CD4-positive, alpha-beta T cell (primary cell): ENCODE measurements around the gene SLC7A6. TPM values are rescaled to one million over a fixed set of nuclear protein-coding genes. Genes with fewer than 3 reads are reported as not detected.
A peak's percentile ranks its signal among the peaks of the same experiment; 100 is the strongest.

Source experiments
- ATAC-seq: fragments of 200-7000 bp; cut with Tn5 transposase; one replicate; pipeline ENCODE4 v1.10.0; 2022; ENCODE audit warnings: mild to moderate bottlenecking; ENCODE audit not compliant: poor library complexity
- CTCF ChIA-PET: fragments of 350-600 bp; sonication (Branson Sonifier 250); formaldehyde crosslinking; loops from one replicate; lab custom pipeline; 2021; ENCODE audit warnings: antibody characterized with exemption, inconsistent platforms; lab: Charles Lee
- POLR2A ChIA-PET: fragments of 350-600 bp; sonication (Branson Sonifier 250); formaldehyde crosslinking; loops from one replicate; lab custom pipeline; 2021; ENCODE audit warnings: antibody characterized with exemption, inconsistent platforms; lab: Charles Lee
- DNase-seq, 14 experiments: peaks; one replicate each; pipeline ENCODE4 v3.0.0-alpha.2; 2013 to 2020; ENCODE audit warnings: mixed read lengths in 2 of 14
- H3K27ac ChIP-seq, 2 donors: one replicate each; pipeline versions ENCODE4 v1.5.1 to v1.7.0; 2013; ENCODE audit warnings: low read length in 2 of 2, low read depth in 1 of 2, mild to moderate bottlenecking in 1 of 2
- H3K27me3 ChIP-seq, 2 experiments: 1 replicate in 1 of 2; 2 replicates in 1 of 2; pipeline versions ENCODE4 v1.6.1 to v1.7.0; 2013; ENCODE audit warnings: low read length in 2 of 2, control low read depth in 1 of 2, mild to moderate bottlenecking in 1 of 2, moderate library complexity in 1 of 2; ENCODE audit not compliant: insufficient read depth in 2 of 2, control insufficient read depth in 1 of 2
- H3K36me3 ChIP-seq: one replicate; pipeline ENCODE4 v1.6.1; 2013; ENCODE audit warnings: low read length, control low read depth; ENCODE audit not compliant: insufficient read depth
- H3K4me1 ChIP-seq: one replicate; pipeline ENCODE4 v1.6.1; 2013; ENCODE audit warnings: low read length, control low read depth; ENCODE audit not compliant: insufficient read depth
- H3K4me3 ChIP-seq: one replicate; pipeline ENCODE4 v1.5.1; 2013; ENCODE audit warnings: mild to moderate bottlenecking, low read length, moderate library complexity
- H3K9me3 ChIP-seq, 2 experiments: 1 replicate in 1 of 2; 2 replicates in 1 of 2; pipeline versions ENCODE4 v1.6.1 to v1.7.0; 2013; ENCODE audit warnings: low read length in 2 of 2, mild to moderate bottlenecking in 2 of 2, control low read depth in 1 of 2, moderate library complexity in 1 of 2; ENCODE audit not compliant: control insufficient read depth in 1 of 2, insufficient read depth in 1 of 2
- H3K27ac Mint-ChIP-seq: one replicate; pipeline ENCODE4 v1.8.0; 2020; ENCODE audit warnings: mixed read lengths
- H3K27me3 Mint-ChIP-seq: one replicate; pipeline ENCODE4 v1.8.0; 2021; ENCODE audit warnings: mixed read lengths
- H3K36me3 Mint-ChIP-seq: one replicate; pipeline ENCODE4 v1.8.0; 2021; ENCODE audit warnings: low read depth, mixed read lengths
- H3K4me1 Mint-ChIP-seq: one replicate; pipeline ENCODE4 v1.8.0; 2021; ENCODE audit warnings: low read depth, mixed read lengths
- H3K4me3 Mint-ChIP-seq: one replicate; pipeline ENCODE4 v1.8.0; 2020; ENCODE audit warnings: mild to moderate bottlenecking, mixed read lengths
- H3K9me3 Mint-ChIP-seq: one replicate; pipeline ENCODE4 v1.8.0; 2020; ENCODE audit warnings: mixed read lengths
- intact Hi-C, 2 experiments: fragments of 100-400 bp; cut with DNase I in 1 of 2; cut with micrococcal nuclease in 1 of 2; formaldehyde crosslinking; loops; one replicate each; pipeline versions ENCODE4 v1.15.1 to v1.9.0; 2023 to 2025; cut with DNase I, micrococcal nuclease
- total RNA-seq, 174 experiments: library from RNA in 2 of 174; stranded (reverse) in 2 of 174; gene quantifications; one replicate each; pipeline ENCODE4 v1.2.3 and lab custom pipeline; 2021 to 2026
- TF ChIP-seq, protein P1 (sequence below): fragments of 200-600 bp; IDR thresholded peaks from one replicate; pipeline ENCODE4 v1.8.0; 2022; ENCODE audit warnings: antibody characterized with exemption, mild to moderate bottlenecking

SLC7A6 gene
- total RNA-seq, 2 experiments from 2014 or later: 187 to 197 TPM

DNA sequence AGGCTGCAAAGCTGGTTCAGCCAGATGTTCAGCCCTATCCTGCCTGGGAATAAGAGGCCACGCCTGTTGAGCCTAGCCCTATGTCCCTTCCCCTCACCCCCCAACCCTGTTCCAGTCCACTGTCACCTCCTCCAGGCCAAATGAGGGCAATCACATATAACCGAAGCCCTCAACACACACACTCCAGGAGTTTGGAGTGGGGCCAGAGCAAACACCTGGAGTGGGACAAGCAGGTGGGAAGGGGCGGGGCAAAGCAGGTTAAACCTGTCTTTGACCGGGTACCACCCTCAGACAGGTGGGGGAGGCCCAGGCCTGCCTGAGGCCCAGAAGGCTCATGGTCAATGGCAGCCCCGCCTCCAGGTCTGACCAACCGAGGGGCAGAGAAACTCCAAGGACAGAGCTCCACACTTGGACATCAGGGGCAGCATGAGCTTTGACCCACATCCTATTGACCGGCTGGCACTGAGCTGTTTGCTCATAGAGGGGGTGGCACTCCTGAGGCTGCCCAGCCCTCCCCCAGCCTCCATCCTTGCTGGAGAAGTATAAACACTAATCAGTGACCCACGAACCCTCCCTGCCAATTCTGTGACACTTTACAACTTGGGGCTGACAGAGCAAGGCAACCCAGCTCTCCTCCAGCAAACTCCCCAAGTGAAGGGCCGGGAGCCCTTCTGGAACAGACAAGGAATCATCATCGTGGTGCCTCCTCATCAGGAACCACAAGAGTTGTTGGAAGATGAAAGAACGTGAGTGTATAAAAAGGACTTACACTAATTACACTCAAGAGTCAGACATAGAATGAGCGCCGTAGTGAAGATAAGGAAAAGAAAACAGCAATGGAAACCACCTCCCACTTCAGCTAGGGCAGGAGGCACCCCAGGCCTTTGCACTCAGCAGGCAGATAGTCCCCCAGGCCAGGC is 29.9 kb upstream of the SLC7A6 start:
- CTCF ChIA-PET: no interaction called here
- TF ChIP-seq, protein P1, sequence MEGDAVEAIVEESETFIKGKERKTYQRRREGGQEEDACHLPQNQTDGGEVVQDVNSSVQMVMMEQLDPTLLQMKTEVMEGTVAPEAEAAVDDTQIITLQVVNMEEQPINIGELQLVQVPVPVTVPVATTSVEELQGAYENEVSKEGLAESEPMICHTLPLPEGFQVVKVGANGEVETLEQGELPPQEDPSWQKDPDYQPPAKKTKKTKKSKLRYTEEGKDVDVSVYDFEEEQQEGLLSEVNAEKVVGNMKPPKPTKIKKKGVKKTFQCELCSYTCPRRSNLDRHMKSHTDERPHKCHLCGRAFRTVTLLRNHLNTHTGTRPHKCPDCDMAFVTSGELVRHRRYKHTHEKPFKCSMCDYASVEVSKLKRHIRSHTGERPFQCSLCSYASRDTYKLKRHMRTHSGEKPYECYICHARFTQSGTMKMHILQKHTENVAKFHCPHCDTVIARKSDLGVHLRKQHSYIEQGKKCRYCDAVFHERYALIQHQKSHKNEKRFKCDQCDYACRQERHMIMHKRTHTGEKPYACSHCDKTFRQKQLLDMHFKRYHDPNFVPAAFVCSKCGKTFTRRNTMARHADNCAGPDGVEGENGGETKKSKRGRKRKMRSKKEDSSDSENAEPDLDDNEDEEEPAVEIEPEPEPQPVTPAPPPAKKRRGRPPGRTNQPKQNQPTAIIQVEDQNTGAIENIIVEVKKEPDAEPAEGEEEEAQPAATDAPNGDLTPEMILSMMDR: no peak
- peak overlapping the region; percentile 87 for H3K4me3 Mint-ChIP-seq
- no peaks in the 10 kb centered on the region for H3K9me3 Mint-ChIP-seq
- no peak for ATAC-seq
- Histone ChIP-seq H3K4me3 (no peak overlapping the region), H3K9me3 (peaks cover 0 to 9% of the 10 kb centered on the region in 2 experiments), H3K36me3 (peaks cover 15% of the 10 kb centered on the region), H3K27ac (peak overlapping the region in 1 of 2 donors; percentile 43), H3K27me3 (no peaks in the 10 kb centered on the region), H3K4me1 (peaks cover 34% of the 10 kb centered on the region)
- intact Hi-C loops: loop anchor here in 1 of 2 experiments (5.0 to 10.0 kb wide), 3 partner anchors 160 to 950 kb away; partner anchors contain the start of genes RANBP10, SNTB2 and TSNAXIP1
- POLR2A ChIA-PET: interaction anchor here (0.8 to 1.5 kb wide), 4 partner anchors 11 to 76 kb away, joined by 3 to 4 read pairs (median 3); partner anchors contain the start of genes PLA2G15, PRMT7, SLC7A6 and SLC7A6OS
- peak overlapping the region; percentile 71 for H3K27ac Mint-ChIP-seq
- H3K36me3 Mint-ChIP-seq: peaks cover 2% of the 10 kb centered on the region
- H3K4me1 Mint-ChIP-seq: peaks cover 33% of the 10 kb centered on the region
- peak in 1 of 14 experiments; percentile 46 for DNase-seq
- no peaks in the 10 kb centered on the region for H3K27me3 Mint-ChIP-seq

DNA sequence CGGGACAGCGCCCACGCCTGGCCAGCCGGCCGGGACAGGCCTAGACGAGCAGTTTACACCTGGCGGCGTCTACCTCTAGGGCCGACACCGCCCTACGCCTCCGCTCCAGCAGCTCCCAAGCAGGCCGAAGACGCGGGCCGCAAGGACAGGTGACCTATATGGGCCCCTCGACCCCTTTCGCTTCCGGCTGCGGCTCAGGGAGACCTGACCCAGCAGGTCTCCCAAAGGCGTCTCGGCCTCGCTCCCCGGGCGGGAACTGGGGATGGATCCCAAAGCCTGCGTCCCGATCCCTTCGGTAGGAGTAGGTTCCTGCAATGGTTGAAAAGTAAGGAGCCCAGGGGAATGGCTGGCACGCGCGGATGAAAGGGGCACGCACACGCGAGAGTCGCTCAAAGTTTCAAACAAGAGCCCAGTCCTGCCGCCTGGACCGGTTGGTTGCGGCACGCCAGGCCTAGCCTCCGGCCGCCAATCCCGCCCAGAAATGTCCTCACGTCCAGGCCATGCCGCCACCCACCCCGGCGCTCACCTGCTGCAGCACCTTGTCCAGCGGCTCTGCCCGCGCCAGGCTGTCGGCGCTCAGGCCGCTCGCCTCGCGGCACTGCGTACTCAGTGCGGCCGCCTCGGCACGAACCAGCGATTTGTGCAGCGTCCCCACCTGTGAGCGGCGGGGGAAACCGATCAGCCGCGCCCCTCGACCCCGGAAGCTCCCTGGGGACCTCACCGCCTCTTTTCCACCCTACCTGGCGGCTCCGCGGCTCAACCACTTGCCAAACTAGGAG is 29.0 kb upstream of the SLC7A6 start:
- CTCF ChIA-PET: interaction anchor here (1.1 kb wide), 1 partner anchor 51 kb away, joined by 3 read pairs; no protein-coding TSS in a partner anchor
- Histone ChIP-seq H3K36me3 (peaks cover 7% of the 10 kb centered on the region), H3K9me3 (peaks cover 0 to 9% of the 10 kb centered on the region in 2 experiments), H3K27ac (peak overlapping the region in 1 of 2 donors; percentile 53), H3K27me3 (no peaks in the 10 kb centered on the region), H3K4me1 (peaks cover 41% of the 10 kb centered on the region), H3K4me3 (no peak overlapping the region)
- Mint-ChIP-seq H3K4me1 (peaks cover 35% of the 10 kb centered on the region), H3K27ac (peak overlapping the region; percentile 71), H3K4me3 (peak overlapping the region; percentile 87), H3K27me3 (no peaks in the 10 kb centered on the region), H3K9me3 (no peaks in the 10 kb centered on the region), H3K36me3 (no peaks in the 10 kb centered on the region)
- TF ChIP-seq, protein P1: no peak
- intact Hi-C loops: loop anchor here in 1 of 2 experiments (5.0 to 10.0 kb wide), 3 partner anchors 160 to 950 kb away; partner anchors contain the start of genes RANBP10, SNTB2 and TSNAXIP1
- DNase-seq (peak in 3 of 14 experiments; percentile 33 to 60 (median 43)), ATAC-seq (no peak)
- POLR2A ChIA-PET: interaction anchor here (1.0 to 3.2 kb wide), 6 partner anchors 9 to 148 kb away, joined by 3 to 10 read pairs (median 4); partner anchors contain the start of genes PLA2G15, PRMT7, SLC7A6 and SLC7A6OS

DNA sequence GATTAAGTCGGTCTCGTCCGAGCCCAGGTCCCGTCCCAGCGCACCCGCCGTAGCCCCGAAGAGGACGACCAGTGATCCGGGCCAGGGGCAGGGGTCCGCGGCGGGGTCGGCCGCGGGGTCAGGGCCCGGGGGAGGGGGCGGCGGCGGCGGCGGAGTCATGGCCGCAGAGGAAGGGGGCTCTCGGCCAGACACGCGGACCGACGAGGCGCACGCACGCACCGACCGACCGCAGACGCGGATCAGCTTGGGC is 28.5 kb upstream of the SLC7A6 start, which contains the start of gene ESRP2:
Gene ESRP2 (minus strand): TSS at position 241 of the 250 bp plus-strand sequence. CDS start 82 bp downstream, at position 159.
- no peaks in the 10 kb centered on the region for H3K36me3 Mint-ChIP-seq
- TF ChIP-seq, protein P1: no peak
- intact Hi-C loops: loop anchor here in 1 of 2 experiments (5.0 to 10.0 kb wide), 3 partner anchors 161 to 949 kb away; partner anchors contain the start of genes RANBP10, SNTB2 and TSNAXIP1
- H3K4me1 Mint-ChIP-seq: peaks cover 35% of the 10 kb centered on the region
- Histone ChIP-seq H3K4me3 (peak within 1 kb of the TSS; percentile 66), H3K9me3 (peaks cover 0 to 9% of the 10 kb centered on the region in 2 experiments), H3K27ac (peak within 1 kb of the TSS; percentile 9 to 53), H3K4me1 (peaks cover 41% of the 10 kb centered on the region), H3K27me3 (no peaks in the 10 kb centered on the region), H3K36me3 (peaks cover 3% of the 10 kb centered on the region)
- ChIA-PET CTCF (interaction anchor here (1.1 kb wide), 1 partner anchor 52 kb away, joined by 3 read pairs; no protein-coding TSS in a partner anchor), POLR2A (interaction anchor here (0.6 to 3.2 kb wide), 6 partner anchors 9 to 298 kb away, joined by 3 to 10 read pairs (median 4); partner anchors contain the start of genes PRMT7, SLC7A6 and SLC7A6OS)
- DNase-seq (no peak), ATAC-seq (no peak)
- H3K4me3 Mint-ChIP-seq: peak within 1 kb of the TSS; percentile 95
- no peaks in the 10 kb centered on the region for H3K27me3 Mint-ChIP-seq
- peak within 1 kb of the TSS; percentile 77 for H3K27ac Mint-ChIP-seq
- H3K9me3 Mint-ChIP-seq: no peaks in the 10 kb centered on the region
